GM12872 (cell line): ENCODE measurements around the gene NGRN.
A peak's percentile ranks its signal among the peaks of the same experiment; 100 is the strongest.

Source experiments
- CTCF ChIP-seq: IDR thresholded peaks from 3 replicates; pipeline ENCODE4 v1.5.1; 2011; ENCODE audit warnings: low read depth, mild to moderate bottlenecking, low read length, moderate library complexity; ENCODE audit not compliant: insufficient read depth

The NGRN gene

GRCh38 chr15:90231028-90232017 lies 34.1 kb upstream of the NGRN start:
- TF ChIP-seq CTCF = no peak

- no peak for TF ChIP-seq CTCF
Measured at GRCh38 chr15:90232196-90232595, 33.3 kb upstream of the NGRN start.

GRCh38 chr15:90232941-90233386 lies 32.5 kb upstream of the NGRN start:
- peak; percentile 63 for TF ChIP-seq CTCF

- TF ChIP-seq CTCF = no peak
Measured at GRCh38 chr15:90233387-90234095, 31.9 kb upstream of the NGRN start, which contains the start of gene CIB1. TSS of gene CIB1 (minus strand) at chr15:90233941. CDS start at chr15:90233885, 56 bp downstream.

GRCh38 chr15:90234096-90234988 lies 31.1 kb upstream of the NGRN start, which contains the start of gene GDPGP1:
TSS of gene GDPGP1 (plus strand) at chr15:90234209. CDS start at chr15:90240909, 6,700 bp downstream.
- no peak for TF ChIP-seq CTCF

GRCh38 chr15:90239371-90239770 lies 26.1 kb upstream of the NGRN start:
- TF ChIP-seq CTCF = no peak

- TF ChIP-seq CTCF = no peak
Measured at GRCh38 chr15:90240856-90241255, 24.6 kb upstream of the NGRN start.
